Stimulated activated CD4-positive, alpha-beta T cell treated with anti-CD3 and anti-CD28 coated beads, Interleukin-1b, Interleukin-23, amount 100 ng/mL, for 24 hours (primary cell): ENCODE measurements around the gene TSNAXIP1.
"Not testable (repeated sequence)": the region's sequence is repeated elsewhere in the genome, so short reads cannot be mapped to it uniquely, and the experiment has no call there.

Experiments used
- DNase-seq, 4 experiments: peaks; one replicate each; pipeline ENCODE4 v3.0.0-alpha.2; 2020; ENCODE audit warnings: low read depth in 4 of 4, low spot score in 1 of 4

Gene TSNAXIP1

DNA sequence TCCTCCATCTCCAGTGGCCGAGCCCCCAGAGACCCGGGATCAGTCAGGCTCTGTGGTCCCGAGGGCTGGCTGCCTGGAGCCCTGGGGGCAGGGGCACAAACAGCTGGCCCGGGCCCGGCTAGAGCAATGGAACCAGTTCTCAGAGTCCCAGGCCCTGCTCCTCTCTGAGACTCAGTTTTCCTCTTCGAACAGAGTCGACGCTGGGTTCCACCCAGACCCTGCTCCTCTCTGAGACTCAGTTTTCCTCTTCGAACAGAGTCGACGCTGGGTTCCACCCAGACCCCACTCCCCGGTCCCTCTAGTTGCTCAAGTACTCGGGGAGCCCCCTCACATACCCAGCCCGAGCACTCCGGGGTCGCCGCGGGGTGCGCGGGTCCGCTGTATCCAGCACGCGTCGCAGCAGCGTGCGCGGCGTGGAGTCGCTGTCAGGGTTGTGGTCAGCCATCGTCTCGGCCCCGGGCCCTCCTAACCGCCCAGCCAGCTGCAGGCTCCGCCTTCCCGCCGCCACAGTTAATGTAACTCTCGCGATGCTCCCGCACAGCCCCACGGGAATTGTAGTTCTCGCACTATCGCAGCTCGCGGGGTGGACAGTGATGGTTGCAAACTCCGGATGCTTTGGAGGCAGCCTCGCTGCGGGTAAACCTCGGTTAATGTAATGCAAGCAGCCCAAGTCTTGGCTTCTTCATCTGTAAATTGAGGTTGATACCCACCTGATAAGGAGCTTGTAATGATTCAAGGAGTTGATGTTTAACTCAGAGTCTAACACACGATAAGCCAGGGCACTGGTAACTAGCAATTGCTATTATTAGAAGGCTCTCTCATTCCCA, 26.9 kb downstream of the TSNAXIP1 start:
- peak; percentile 83 to 88 (median 86) for DNase-seq

DNA sequence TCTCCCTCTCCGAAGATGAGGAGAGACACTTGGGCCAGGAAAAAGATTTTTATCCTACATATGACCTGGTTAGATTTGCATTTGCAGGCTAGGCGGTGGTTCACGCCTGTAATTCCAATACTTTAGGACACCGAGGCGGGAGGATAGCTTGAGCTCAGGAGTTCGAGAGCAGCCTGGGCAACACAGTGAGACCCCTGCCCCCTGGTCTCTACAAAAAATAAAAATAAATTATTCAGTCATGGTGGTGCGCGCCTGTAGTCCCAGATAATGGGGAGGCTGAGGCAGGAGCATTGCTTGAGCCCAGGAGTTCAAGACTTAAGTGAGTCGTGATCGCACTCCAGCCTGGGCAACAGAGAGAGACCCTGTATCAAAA, 27.5 kb downstream of the TSNAXIP1 start:
- DNase-seq = no peak

DNA sequence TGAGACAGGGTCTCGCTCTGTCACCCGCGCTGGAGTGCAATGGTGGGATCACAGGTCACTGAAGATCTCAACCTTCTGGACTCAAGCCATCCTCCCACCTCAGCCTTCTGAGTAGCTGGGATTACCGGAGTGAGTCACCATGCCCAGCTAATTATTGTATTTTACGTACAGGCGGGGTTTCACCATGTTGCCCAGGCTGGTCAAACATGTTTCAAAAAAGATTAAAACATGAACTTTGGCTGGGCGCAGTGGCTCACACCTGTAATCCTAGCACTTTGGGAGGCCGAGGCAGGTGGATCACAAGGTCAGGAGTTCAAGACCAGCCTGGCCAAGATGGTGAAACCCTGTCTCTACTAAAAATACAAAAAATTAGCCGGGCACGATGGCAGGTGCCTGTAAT, 30.5 kb downstream of the TSNAXIP1 start:
- not testable (repeated sequence) for DNase-seq

DNA sequence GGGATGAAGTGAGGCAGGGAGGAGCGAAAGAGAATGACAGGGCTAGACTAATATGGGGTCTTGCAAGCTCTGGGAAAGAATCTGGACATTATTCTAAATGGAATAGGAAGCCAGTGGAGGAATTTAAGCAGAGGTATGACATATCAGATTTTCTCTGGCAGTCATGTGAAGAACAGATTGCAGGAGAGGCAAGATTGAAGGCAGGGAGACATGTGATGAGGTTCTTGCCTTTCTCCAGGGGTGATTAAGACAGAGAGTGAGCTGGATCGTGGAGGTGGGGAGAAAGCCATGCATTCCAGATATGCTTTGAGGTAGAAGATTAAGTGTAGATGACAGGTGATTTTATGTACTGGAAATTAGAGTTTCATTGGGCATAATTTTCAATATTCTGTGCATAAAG, 31.1 kb downstream of the TSNAXIP1 start:
- DNase-seq = no peak

DNA sequence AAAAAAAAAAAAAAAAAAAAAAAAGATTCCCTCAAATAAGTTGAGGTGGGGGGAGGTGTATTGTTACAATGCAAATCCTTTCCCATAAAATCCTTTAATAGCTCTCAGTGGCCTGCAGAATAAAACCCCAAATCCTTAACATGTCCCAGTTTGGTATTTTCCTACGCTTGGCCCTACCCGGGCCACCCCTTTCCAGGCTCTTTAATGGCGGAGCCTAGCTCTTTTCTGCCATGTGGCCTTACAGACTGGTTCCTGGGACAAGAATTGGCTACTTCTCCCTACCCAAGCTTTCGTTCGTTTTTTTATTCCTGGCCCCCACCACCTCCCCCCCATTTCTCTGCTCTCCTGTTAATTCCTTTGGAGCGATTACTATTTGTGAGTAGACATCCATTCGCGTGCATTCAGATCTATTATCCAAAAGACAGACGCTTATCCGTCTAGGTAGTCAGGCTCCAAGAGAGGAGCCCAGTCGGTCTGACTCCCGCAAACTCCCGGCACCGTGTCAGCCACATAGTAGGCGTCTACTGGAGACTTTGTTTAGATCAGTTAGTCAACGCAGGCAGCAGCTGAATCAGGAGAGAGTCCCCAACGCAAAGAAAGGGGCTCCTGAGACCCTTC, 34.6 kb downstream of the TSNAXIP1 start:
- no peak for DNase-seq

DNA sequence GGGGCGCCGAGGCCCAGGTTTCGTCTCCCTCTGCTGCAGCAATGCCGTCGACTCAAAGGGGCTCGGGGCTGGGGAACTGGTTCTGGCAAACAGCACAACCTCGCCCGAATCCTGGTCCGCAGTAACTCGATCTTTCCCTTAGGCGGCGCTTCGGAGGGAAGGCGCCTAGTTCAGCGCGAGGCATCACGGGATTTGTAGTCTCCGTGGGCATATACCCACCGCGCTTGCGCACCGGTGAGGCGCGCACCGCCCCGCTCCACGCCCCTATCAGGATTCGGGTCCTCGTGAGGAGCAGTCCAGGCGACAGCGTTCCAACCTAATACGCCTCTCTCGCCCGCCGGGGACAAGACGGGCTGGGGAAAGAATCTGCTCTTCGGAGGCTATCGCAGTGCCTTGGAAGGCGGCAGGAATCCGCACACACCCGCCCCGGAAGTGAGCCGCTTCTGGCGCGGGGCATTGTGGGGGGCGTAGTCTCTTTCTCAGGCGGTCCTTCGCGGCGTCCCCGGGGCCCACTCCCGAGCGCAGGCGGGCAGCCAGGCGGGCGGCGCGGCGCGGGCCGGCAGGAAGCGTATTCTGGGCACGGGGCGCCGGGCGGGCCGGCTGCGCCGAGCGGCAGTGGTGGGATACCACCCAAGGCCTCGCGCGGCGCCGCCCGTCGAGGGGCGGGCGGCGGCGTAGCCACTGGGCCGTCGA, 35.3 kb downstream of the TSNAXIP1 start, which contains the start of gene THAP11:
THAP11 (plus strand) TSS at position 505 of the 693 bp plus-strand sequence. CDS start 235 bp downstream, outside the sequence.
- DNase-seq = peak; percentile 86 to 93 (median 91)

DNA sequence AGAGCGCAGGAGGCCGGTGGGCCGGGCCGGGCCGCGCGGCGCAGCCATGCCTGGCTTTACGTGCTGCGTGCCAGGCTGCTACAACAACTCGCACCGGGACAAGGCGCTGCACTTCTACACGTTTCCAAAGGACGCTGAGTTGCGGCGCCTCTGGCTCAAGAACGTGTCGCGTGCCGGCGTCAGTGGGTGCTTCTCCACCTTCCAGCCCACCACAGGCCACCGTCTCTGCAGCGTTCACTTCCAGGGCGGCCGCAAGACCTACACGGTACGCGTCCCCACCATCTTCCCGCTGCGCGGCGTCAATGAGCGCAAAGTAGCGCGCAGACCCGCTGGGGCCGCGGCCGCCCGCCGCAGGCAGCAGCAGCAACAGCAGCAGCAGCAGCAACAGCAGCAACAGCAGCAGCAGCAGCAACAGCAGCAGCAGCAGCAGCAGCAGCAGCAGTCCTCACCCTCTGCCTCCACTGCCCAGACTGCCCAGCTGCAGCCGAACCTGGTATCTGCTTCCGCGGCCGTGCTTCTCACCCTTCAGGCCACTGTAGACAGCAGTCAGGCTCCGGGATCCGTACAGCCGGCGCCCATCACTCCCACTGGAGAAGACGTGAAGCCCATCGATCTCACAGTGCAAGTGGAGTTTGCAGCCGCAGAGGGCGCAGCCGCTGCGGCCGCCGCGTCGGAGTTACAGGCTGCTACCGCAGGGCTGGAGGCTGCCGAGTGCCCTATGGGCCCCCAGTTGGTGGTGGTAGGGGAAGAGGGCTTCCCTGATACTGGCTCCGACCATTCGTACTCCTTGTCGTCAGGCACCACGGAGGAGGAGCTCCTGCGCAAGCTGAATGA, 36.0 kb downstream of the TSNAXIP1 start:
- peak in 3 of 4 experiments; percentile 26 to 52 (median 32) for DNase-seq

DNA sequence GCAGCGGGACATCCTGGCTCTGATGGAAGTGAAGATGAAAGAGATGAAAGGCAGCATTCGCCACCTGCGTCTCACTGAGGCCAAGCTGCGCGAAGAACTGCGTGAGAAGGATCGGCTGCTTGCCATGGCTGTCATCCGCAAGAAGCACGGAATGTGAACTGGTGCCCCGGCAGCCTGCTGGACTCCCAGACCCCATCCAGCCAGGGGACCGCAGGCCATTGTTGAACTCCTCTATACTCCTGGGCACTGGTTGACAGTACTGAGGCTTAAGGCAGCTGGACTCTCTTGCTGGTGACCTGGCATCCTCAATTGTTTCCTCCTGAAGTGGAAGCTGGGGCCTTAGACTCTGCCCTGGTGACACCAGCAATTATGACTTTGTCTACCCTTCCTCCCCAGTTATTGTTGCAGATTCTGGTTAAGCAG, 36.7 kb downstream of the TSNAXIP1 start:
- no peak for DNase-seq

DNA sequence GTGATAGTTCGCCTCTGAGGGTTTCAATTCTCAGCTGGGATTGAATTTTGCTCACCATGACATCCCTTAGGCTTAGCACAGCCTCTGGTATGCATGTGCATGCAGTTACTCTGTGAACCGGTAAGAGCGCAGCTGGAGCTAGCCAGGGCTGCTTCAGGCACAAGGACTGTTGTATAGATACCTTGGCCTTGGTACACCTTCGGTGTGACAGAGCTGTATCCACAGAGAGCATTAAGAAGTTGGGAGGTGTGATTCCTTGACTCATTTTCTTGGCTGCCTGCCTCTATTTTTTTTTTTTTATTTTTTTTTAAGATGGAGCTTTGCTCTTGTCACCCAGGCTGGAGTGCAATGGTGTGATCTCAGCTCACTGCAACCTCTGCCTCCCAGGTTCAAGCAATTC, 37.8 kb downstream of the TSNAXIP1 start:
- DNase-seq = no peak

DNA sequence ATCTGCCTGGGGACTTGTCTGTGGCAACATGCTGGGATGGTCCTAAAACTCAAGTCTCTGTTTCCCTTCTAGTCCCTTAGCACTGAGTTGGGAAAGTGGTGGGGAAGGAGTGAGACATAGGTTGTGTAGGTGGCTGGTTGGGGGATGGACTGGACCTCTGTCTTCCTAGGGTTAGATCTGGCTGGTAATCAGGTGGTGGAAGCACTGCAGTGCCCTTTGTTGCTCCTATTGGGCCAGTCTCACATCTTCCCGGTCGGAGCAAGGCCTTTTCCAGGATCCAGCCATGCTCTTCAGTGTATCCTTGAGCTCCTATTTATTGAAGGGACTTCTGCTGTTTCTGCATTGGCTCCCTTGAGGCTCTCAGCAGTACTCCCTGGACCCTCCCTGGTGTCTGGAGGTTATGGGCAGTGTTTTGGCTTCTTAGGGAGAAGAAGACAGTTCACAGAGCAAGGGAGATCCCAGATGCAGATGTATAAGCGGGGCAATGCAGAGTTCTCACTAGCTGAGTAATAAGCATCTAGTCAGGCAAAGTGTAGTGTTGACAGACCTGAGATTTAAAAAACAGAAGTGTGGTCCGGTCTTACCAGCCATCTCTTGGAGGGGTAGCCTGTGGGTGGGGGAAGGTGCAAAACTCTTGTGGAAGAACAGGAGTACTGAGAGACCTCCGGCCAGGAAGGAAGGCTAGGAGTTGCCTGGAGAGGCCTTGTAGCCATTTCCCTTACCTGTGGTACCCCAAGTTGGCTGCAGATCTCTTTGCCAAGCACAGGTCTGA, 38.8 kb downstream of the TSNAXIP1 start:
- no peak for DNase-seq

DNA sequence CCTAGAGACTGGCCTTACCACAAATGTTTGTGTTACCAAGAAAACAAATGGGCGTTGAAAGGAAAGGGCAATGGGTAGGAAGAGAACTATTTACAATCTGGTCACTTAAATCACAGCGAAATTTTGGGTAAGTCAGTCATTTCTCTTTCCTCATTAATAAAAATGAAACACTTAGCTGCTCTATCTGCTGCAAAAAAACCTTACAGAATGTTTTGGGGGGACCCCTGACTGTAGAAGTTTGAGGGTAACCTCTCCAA, 39.3 kb downstream of the TSNAXIP1 start:
- DNase-seq = no peak

DNA sequence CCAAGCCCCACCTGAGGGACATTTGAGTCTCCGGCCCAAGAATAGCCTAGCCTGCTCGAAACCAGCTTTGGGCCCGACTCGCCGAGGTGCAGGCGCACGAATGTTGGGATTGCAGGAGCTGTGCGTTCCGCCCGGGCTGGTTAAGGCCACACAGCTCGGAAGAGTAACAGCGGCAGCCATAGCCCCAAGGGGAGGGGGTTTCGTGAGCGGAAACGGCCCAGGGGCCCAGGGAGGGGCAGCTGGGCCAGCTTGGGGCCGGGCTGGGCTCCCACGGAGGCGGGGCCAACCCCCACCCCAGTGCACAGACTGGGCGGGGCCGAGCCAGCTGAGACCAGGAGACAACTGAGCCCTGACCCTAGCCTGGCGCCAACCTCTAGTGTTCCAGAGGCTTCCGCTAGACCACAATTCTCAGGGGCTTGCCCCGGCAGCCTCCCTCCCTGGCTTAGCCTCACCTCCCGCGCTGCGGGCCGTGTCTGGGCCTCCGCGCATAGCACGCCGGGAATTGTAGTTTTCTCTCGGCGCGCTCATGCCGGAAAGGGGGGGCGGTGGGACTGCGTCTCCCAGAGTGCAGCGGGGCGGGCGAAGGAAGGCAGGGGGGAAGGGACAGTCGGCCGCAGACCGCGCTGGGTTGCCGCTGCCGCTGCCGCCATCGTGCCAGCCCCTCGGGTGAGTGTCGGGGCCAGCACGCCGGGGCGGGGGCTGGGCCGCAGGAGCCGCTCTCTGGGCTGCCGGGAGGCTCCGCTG, 39.8 kb downstream of the TSNAXIP1 start, which contains the start of gene NUTF2:
NUTF2 (plus strand) TSS at position 614 of the 744 bp plus-strand sequence. CDS start 18,198 bp downstream, outside the sequence.
- peak; percentile 86 to 96 (median 91) for DNase-seq

DNA sequence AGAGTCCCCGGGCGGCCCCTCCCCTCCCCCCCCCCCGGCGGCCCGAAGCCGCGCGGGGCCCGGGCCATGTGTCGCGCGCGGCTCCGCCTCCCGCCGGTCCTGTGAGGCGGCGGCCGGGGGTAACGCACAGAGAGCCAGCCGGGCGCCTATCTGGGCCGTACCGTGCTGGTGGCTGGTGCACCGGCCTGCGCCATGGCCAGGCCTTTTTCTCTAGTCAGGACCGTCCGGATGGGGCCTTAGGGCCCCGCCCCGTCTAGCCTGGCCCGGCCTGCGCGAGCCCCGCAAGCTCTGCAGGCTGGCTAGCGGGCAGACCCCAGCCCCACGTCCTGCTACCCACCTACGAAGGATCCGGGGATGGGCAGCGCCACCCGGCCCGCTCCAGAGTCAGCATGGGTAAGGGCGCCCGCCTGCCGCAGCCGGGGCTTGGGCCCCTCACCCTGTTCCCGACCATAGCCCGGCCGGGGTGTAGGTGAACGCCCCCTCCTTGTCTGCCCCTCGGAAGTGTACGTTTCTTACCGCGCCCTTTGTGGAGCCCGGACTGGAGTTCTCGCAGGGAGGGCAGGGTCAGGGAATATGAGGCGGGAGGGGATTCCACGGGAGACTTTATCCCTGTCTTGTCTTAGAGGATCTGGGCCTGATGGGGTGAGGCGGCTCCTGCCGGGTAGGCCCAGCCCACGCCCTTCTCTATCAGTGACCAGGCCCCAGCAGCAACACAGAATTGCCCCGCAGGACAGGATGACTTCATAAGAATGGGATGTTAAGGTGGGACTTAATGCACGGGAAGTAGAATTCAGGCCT, 40.6 kb downstream of the TSNAXIP1 start, which contains the start of gene CENPT:
CENPT (minus strand) TSS at position 630 of the 798 bp plus-strand sequence. CDS start 13,834 bp downstream, outside the sequence.
- peak in 2 of 4 experiments; percentile 19 to 59 for DNase-seq

DNA sequence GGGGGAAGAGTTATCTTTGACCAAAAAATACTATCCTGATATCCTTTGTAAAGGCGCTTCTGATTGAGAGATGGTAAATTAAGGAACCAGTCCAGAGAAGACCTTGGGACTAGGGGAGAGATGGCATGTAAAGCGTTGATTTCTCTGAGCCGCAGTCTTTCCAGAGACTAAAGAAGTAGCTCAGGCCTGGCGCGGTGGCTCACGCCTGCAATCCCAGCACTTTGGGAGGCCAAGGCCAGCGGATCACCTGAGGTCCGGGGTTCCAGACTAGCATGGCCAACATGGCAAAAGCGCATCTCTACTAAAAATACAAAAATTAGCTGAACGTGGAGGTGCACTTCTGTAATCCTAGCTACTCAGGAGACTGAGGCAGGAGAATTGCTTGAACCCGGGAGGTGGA, 41.4 kb downstream of the TSNAXIP1 start:
- no peak for DNase-seq

DNA sequence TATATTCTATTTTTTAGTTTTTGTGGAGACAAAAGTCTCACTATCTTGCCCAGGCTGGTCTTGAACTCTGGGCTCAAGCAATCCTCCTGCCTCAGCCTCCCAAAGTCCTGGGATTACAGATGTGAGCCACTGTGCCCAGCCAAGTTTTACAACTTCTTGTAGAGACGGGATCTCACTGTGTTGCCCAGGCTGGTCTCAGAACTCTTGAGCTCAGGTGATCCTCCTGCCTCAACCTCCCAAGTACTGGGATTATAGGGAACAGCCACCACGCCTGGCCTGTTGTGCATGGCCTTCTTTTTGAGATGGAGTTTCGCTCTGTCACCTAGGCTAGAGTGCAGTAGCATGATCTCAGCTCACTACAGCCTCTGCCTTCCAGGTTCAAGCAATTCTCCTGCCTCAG, 47.0 kb downstream of the TSNAXIP1 start:
- DNase-seq = no peak

DNA sequence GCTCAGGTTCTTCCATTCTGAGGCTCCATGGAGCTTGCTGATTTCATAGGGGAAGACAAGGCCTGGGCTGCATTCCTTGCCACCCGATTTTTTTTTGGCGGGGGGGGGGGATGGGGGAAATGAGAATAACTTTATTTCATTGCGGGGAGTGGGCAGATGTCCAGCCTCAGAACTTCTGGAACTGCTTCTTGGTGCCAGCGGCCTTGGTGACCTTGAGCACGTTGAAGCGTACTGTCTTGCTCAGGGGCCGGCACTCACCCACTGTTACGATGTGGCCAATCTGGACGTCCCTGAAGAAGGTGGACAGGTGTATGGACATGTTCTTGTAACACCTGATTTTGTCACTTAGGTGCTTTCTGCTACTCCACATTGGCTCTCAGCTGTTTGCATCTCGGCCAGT, 49.1 kb downstream of the TSNAXIP1 start:
- no peak for DNase-seq

DNA sequence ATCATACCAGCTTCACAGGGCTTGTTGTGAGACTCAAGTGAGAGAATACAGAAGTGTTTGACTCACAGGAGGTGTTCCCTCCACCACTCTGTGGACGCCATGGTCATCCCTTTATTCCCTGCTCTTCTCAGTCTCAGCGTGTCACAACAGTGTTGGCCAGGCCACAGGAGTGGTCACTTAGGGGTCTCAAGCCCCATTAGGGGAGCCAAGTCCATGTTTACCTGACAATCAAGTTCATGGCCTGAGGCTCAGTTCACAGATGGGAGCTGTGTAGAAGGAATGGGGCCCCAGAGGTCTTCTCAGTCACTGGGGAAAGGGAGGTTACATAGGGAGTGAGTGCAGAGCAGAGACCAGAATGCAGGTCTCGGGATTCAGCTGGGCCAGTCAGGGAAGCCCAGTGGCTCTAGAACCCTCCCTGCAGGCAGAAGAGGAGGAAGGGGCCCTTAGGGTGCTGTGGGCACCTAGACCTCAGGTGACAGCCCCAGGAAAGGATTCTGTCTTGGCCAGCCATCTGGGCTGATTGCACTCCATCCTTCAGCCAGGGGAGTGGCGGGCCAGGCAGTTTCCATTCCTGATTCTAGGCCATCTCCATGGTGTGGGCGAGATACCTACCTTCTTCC, 50.3 kb downstream of the TSNAXIP1 start:
- no peak for DNase-seq

DNA sequence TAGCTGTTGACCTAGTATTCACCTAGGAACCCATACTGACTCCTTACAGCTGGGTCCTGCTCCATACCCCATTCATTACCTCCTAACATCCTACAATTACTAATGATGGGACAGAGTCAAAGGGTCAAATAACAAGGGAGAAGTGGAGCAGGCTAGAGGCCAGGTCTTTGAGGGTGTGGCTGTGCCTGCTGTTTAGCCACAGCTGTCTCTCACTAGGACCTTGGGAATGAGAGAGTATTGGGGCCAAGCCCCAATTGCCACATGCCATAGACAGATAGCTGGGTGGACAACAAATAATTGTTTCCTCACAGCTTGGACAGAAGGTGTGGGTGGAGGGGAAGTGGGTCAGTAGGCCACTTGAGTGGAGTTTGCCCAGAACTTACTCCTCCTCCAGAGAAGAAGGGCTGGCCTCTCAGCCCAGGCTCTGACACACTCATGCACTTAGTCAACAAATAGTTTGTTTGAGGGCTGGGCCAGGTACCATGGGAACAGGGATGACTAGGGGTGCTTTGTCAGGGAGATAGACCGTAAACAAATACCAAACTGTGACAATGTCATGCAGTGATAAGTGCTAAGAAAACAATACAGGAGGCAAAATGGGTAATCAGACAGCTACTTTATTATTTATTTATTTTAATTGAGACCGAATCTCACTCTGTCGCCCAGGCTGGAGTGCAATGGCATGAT, 51.0 kb downstream of the TSNAXIP1 start:
- DNase-seq = no peak
